ENCODE data around the gene SUCLG1. TPM values are rescaled to one million over a fixed set of nuclear protein-coding genes. Genes with fewer than 3 reads are reported as not detected.

The SUCLG1 gene
- total and polyA plus RNA-seq, 10 of the 15 experiments (the other 5 are each of a cell fraction or from before 2014, with no cell fraction given), result 75.4 to 197 (median 93.6) TPM

GRCh38 chr2:84495539-84496146, 36.6 kb upstream of the SUCLG1 start (continued):
- TF ChIP-seq BHLHE40 (IDR thresholded peaks at IDR 0.05; ENCODE audit: borderline replicate concordance in 1 of 2, low read depth in 2 of 2, low read length in 1 of 2) (peak; percentile 34 to 61; a peak in 1 of 4 replicates), EZH2 (IDR thresholded peaks at IDR 0.05; ENCODE audit: borderline replicate concordance, control insufficient read depth, low read depth, low read length) (no peak), SRF (IDR thresholded peaks at IDR 0.05; ENCODE audit: low read depth in 2 of 2, low read length in 2 of 2) (no peak), REST (IDR thresholded peaks at IDR 0.05; ENCODE audit: low read depth, low read length) (no peak), PML (IDR thresholded peaks at IDR 0.05; ENCODE audit: low read length) (no peak), CTCF (IDR thresholded peaks at IDR 0.05 in 2 of 3, conservative IDR thresholded peaks at IDR 0.05 in 1 of 3; ENCODE audit: control insufficient read depth in 2 of 3, extremely low read depth in 1 of 3, insufficient read depth in 1 of 3, low read depth in 3 of 3, low read length in 3 of 3) (peak; percentile 41 to 80 (median 53); a peak in 5 of 6 replicates), BCL11A (IDR thresholded peaks at IDR 0.05; ENCODE audit: low read depth, low read length) (no peak), YBX1 (IDR thresholded peaks at IDR 0.05) (no peak), NKRF (conservative IDR thresholded peaks at IDR 0.05) (no peak), SP1 (IDR thresholded peaks at IDR 0.05; ENCODE audit: low read depth, low read length) (no peak), RAD21 (IDR thresholded peaks at IDR 0.05; ENCODE audit: insufficient read depth, low read depth, low read length) (peak; percentile 93), SMC3 (IDR thresholded peaks at IDR 0.05; ENCODE audit: borderline replicate concordance, low read length) (peak; percentile 85), ZSCAN29 (IDR thresholded peaks at IDR 0.05) (no peak), SMAD1 (IDR thresholded peaks at IDR 0.05; ENCODE audit: low read depth, partially characterized antibody) (no peak)

Measured in GM12878 (cell line).